Activated effector memory CD4-positive, alpha-beta T cell treated with anti-CD3 and anti-CD28 coated beads, Interleukin-2, amount 50 U/mL, for 16 hours (primary cell): ENCODE measurements around the gene ZEB2.

Source experiments
- DNase-seq: peaks from one replicate; pipeline ENCODE4 v3.0.0-alpha.2; 2020

Gene ZEB2

GRCh38 chr2:144519934-144520731 is at the start of gene ZEB2:
Gene ZEB2, minus strand, starts transcription at chr2:144520119. Its CDS starts 2,769 bp downstream, at chr2:144517350.
- DNase-seq = peak; percentile 67

- DNase-seq = no peak
Observed at GRCh38 chr2:144567745-144568144, 47.8 kb upstream of the ZEB2 start.

- no peak for DNase-seq
Observed at GRCh38 chr2:144566448-144566847, 46.5 kb upstream of the ZEB2 start.

GRCh38 chr2:144560251-144560650 is 40.3 kb upstream of the ZEB2 start:
- DNase-seq = no peak

GRCh38 chr2:144559681-144560080 is 39.8 kb upstream of the ZEB2 start:
- no peak for DNase-seq

GRCh38 chr2:144559242-144559641 is 39.3 kb upstream of the ZEB2 start:
- no peak for DNase-seq

- DNase-seq = no peak
Observed at GRCh38 chr2:144554492-144555210, 34.7 kb upstream of the ZEB2 start.

- DNase-seq = no peak
Observed at GRCh38 chr2:144553379-144553778, 33.5 kb upstream of the ZEB2 start.

- DNase-seq = no peak
Observed at GRCh38 chr2:144552821-144553220, 32.9 kb upstream of the ZEB2 start.

GRCh38 chr2:144550911-144551310 is 31.0 kb upstream of the ZEB2 start:
- no peak for DNase-seq

- DNase-seq = no peak
Observed at GRCh38 chr2:144550084-144550483, 30.2 kb upstream of the ZEB2 start.

GRCh38 chr2:144548532-144549191 is 28.7 kb upstream of the ZEB2 start:
- DNase-seq = no peak

GRCh38 chr2:144548088-144548487 is 28.2 kb upstream of the ZEB2 start:
- no peak for DNase-seq

GRCh38 chr2:144547494-144547893 is 27.6 kb upstream of the ZEB2 start:
- DNase-seq = no peak

GRCh38 chr2:144546933-144547332 is 27.0 kb upstream of the ZEB2 start:
- no peak for DNase-seq

- no peak for DNase-seq
Observed at GRCh38 chr2:144545787-144546186, 25.9 kb upstream of the ZEB2 start.

- DNase-seq = no peak
Observed at GRCh38 chr2:144544053-144544452, 24.1 kb upstream of the ZEB2 start.

- DNase-seq = no peak
Observed at GRCh38 chr2:144541396-144541795, 21.5 kb upstream of the ZEB2 start.

GRCh38 chr2:144539289-144539782 is 19.4 kb upstream of the ZEB2 start:
- no peak for DNase-seq

GRCh38 chr2:144535300-144535699 is 15.4 kb upstream of the ZEB2 start:
- no peak for DNase-seq

GRCh38 chr2:144533221-144533620 is 13.3 kb upstream of the ZEB2 start:
- no peak for DNase-seq

- DNase-seq = no peak
Observed at GRCh38 chr2:144530596-144530995, 10.7 kb upstream of the ZEB2 start.

GRCh38 chr2:144529841-144530240 is 9.9 kb upstream of the ZEB2 start:
- DNase-seq = no peak

GRCh38 chr2:144528108-144528507 is 8.2 kb upstream of the ZEB2 start:
- no peak for DNase-seq
